ENCODE results near the gene APOL1.
"Not testable (repeated sequence)": the region's sequence is repeated elsewhere in the genome, so short reads cannot be mapped to it uniquely, and the experiment has no call there.

The APOL1 gene

GRCh38 chr22:36245805-36246356 is 7.1 kb upstream of the APOL1 start:
- no peak for DNase-seq (ENCODE audit: low spot score)

GRCh38 chr22:36246718-36247117 is 6.2 kb upstream of the APOL1 start:
- DNase-seq (ENCODE audit: low spot score) = no peak

GRCh38 chr22:36247955-36248354 is 5.0 kb upstream of the APOL1 start:
- no peak for DNase-seq (ENCODE audit: low spot score)

- DNase-seq (ENCODE audit: low spot score) = no peak
These were observed 3.8 kb upstream of the APOL1 start for GRCh38 chr22:36249160-36249559.

- DNase-seq (ENCODE audit: low spot score) = not testable (repeated sequence)
These were observed 2.5 kb upstream of the APOL1 start for GRCh38 chr22:36250292-36250960.

GRCh38 chr22:36251979-36252608 is 839 bp upstream of the APOL1 start:
- DNase-seq (ENCODE audit: low spot score) = not testable (repeated sequence)

- DNase-seq (ENCODE audit: low spot score) = no peak
These were observed 874 bp downstream of the APOL1 start for GRCh38 chr22:36253523-36254490.

- not testable (repeated sequence) for DNase-seq (ENCODE audit: low spot score)
These were observed 2.6 kb downstream of the APOL1 start for GRCh38 chr22:36255572-36255971.

GRCh38 chr22:36256478-36256877 is 3.5 kb downstream of the APOL1 start:
- DNase-seq (ENCODE audit: low spot score) = no peak

GRCh38 chr22:36257308-36257707 is 4.4 kb downstream of the APOL1 start:
- no peak for DNase-seq (ENCODE audit: low spot score)

GRCh38 chr22:36257948-36258670 is 5.2 kb downstream of the APOL1 start:
- no peak for DNase-seq (ENCODE audit: low spot score)

GRCh38 chr22:36258701-36259614 is 6.0 kb downstream of the APOL1 start:
- DNase-seq (ENCODE audit: low spot score) = no peak

- no peak for DNase-seq (ENCODE audit: low spot score)
These were observed 6.8 kb downstream of the APOL1 start for GRCh38 chr22:36259615-36260300.

- not testable (repeated sequence) for DNase-seq (ENCODE audit: low spot score)
These were observed 8.7 kb downstream of the APOL1 start for GRCh38 chr22:36261675-36262074.

GRCh38 chr22:36262307-36262706 is 9.4 kb downstream of the APOL1 start:
- not testable (repeated sequence) for DNase-seq (ENCODE audit: low spot score)

GRCh38 chr22:36263216-36263673 is 10.3 kb downstream of the APOL1 start:
- not testable (repeated sequence) for DNase-seq (ENCODE audit: low spot score)

- DNase-seq (ENCODE audit: low spot score) = not testable (repeated sequence)
These were observed 11.1 kb downstream of the APOL1 start for GRCh38 chr22:36263886-36264664.

- no peak for DNase-seq (ENCODE audit: low spot score)
These were observed 14.1 kb downstream of the APOL1 start for GRCh38 chr22:36267058-36267457.

GRCh38 chr22:36267896-36268485 is 15.1 kb downstream of the APOL1 start:
- no peak for DNase-seq (ENCODE audit: low spot score)
